K562 (cell line): ENCODE measurements around the gene USP15. TPM values are rescaled to one million over a fixed set of nuclear protein-coding genes. Genes with fewer than 3 reads are reported as not detected.

ENCODE experiments used
- ATAC-seq: fragments of 200-7000 bp; cut with Tn5 transposase; 3 replicates; pipeline ENCODE4 v1.9.1; 2020; ENCODE audit warnings: moderate library complexity
- BruUV-seq: library from RNA; stranded (reverse); fragments of 400-500 nt; replicated peaks from 2 replicates; lab custom pipeline; 2021; lab: Mats Ljungman, UMichigan
- CTCF ChIA-PET: fragments of 300-600 bp; formaldehyde crosslinking; extraction: SDS; loops from one replicate; lab custom pipeline; 2021; ENCODE audit warnings: low intra/inter-chr PET ratio; lab: Yijun Ruan, JAX
- POLR2A ChIA-PET: fragments of 300-600, 350-650 bp; sonication (Branson Sonifier 250); formaldehyde crosslinking; extraction: SDS; loops from one replicate; lab custom pipeline; 2021; ENCODE audit warnings: antibody characterized with exemption, inconsistent platforms; lab: Yijun Ruan, JAX
- DNase-seq, 4 experiments: peaks; one replicate each; pipeline versions ENCODE4 v3.0.0 to v3.0.0-alpha.2; 2011 to 2018; ENCODE audit warnings: low spot score in 3 of 4, mixed read lengths in 3 of 4; ENCODE audit errors: extremely low read depth in 1 of 4
- FAIRE-seq: peaks from 2 replicates; lab custom pipeline; 2011; peaks lifted over from hg19 to GRCh38; lab: Jason Lieb, UNC
- H2AFZ ChIP-seq: 2 replicates; pipeline ENCODE4 v1.6.0; 2011; ENCODE audit warnings: low read depth, low read length, control low read depth, inconsistent platforms
- H3K27ac ChIP-seq: fragments of 200-600 bp; 3 replicates; pipeline ENCODE4 v1.8.0; 2011; ENCODE audit warnings: low read depth, mild to moderate bottlenecking, control low read depth, inconsistent platforms, low read length, moderate library complexity, mixed read lengths; ENCODE audit errors: extremely low read depth
- H3K27me3 ChIP-seq, 2 experiments: fragments of 300-600 bp in 1 of 2; 2 replicates in 1 of 2; 3 replicates in 1 of 2; pipeline versions ENCODE4 v1.6.0 to v1.8.0; 2011; ENCODE audit warnings: inconsistent platforms in 2 of 2, low read length in 2 of 2, mild to moderate bottlenecking in 1 of 2, mixed read lengths in 1 of 2, moderate library complexity in 1 of 2; ENCODE audit not compliant: control insufficient read depth in 2 of 2, insufficient read depth in 2 of 2
- H3K36me3 ChIP-seq: fragments of 300-600 bp; 3 replicates; pipeline ENCODE4 v1.8.0; 2011; ENCODE audit warnings: mild to moderate bottlenecking, low read length, inconsistent platforms; ENCODE audit not compliant: control insufficient read depth, insufficient read depth
- H3K4me1 ChIP-seq, 2 experiments: fragments of 200-600 bp in 1 of 2; replicated peaks in 1 of 2; 2 replicates in 1 of 2; 3 replicates in 1 of 2; pipeline versions ENCODE4 v1.5.1 to v1.8.0; 2011; ENCODE audit warnings: inconsistent platforms in 2 of 2, low read length in 2 of 2, mild to moderate bottlenecking in 1 of 2, mixed read lengths in 1 of 2, moderate library complexity in 1 of 2; ENCODE audit not compliant: control insufficient read depth in 2 of 2, insufficient read depth in 2 of 2
- H3K4me2 ChIP-seq: 2 replicates; pipeline ENCODE4 v1.6.1; 2011; ENCODE audit warnings: low read length, control low read depth, inconsistent platforms, mixed read lengths; ENCODE audit not compliant: insufficient read depth
- H3K4me3 ChIP-seq: fragments of 200-600 bp; sonication (generic), shearing (Covaris generic); 2 replicates; pipeline ENCODE4 v1.5.1; 2016; ENCODE audit warnings: control low read depth, inconsistent platforms
- H3K79me2 ChIP-seq: fragments of 200-600 bp; 3 replicates; pipeline ENCODE4 v1.8.0; 2011; ENCODE audit warnings: low read length, inconsistent platforms; ENCODE audit not compliant: control insufficient read depth, insufficient read depth
- H3K9ac ChIP-seq, 2 experiments: 2 replicates each; pipeline versions ENCODE4 v1.6.0 to v1.6.1; 2011; ENCODE audit warnings: low read depth in 2 of 2, low read length in 2 of 2, control low read depth in 1 of 2, inconsistent platforms in 1 of 2, mild to moderate bottlenecking in 1 of 2, mixed read lengths in 1 of 2; ENCODE audit not compliant: insufficient read depth in 1 of 2
- H3K9me1 ChIP-seq: one replicate; pipeline ENCODE4 v1.6.0; 2011; ENCODE audit warnings: inconsistent platforms, mild to moderate bottlenecking, low read length, moderate library complexity; ENCODE audit not compliant: control insufficient read depth, insufficient read depth
- H3K9me3 ChIP-seq: replicated peaks from 2 replicates; pipeline ENCODE4 v1.5.1; 2011; ENCODE audit warnings: low read depth, low read length, inconsistent platforms; ENCODE audit not compliant: control insufficient read depth, insufficient read depth
- H4K20me1 ChIP-seq: replicated peaks from 2 replicates; pipeline ENCODE4 v1.6.1; 2011; ENCODE audit warnings: low read length, inconsistent platforms, mixed read lengths; ENCODE audit not compliant: control insufficient read depth, insufficient read depth
- MCM3 ChIP-seq: fragments of 450-650 bp; IDR thresholded peaks from 2 replicates; pipeline ENCODE4 v1.6.1; 2016
- WGBS: fragments of 100-300 bp; shearing (Covaris generic); methylation state at CpG from one replicate; pipeline ENCODE4 v1.1.6; 2016; ENCODE audit warnings: low coverage, mixed read lengths; ENCODE audit not compliant: insufficient coverage; ENCODE audit errors: missing lambda C conversion rate; 5-methylcytosine and 5-hydroxymethylcytosine counted together
- in situ Hi-C: fragments of 300-500 bp; cut with MboI; formaldehyde crosslinking; loops from 4 replicates; pipeline ENCODE4 v1.15.0; 2018; ENCODE audit warnings: inconsistent platforms, mixed read lengths
- intact Hi-C: fragments of 100-400 bp; cut with micrococcal nuclease; formaldehyde crosslinking; loops from 2 replicates; pipeline ENCODE4 v1.14.2; 2022
- polyA plus RNA-seq, 8 experiments: library from polyadenylated mRNA; depleted of rRNA in 4 of 8; stranded (reverse) in 5 of 8; unstranded in 3 of 8; fragments of >200 nt; fragmentation: Nextera tagmentation in 2 of 8; fragmentation: Illumina TruSeq in 1 of 8; extraction: Ambion mirVana in 2 of 8; extraction: Trizol in 1 of 8; gene quantifications; 2 replicates each; pipeline versions ENCODE4 v1.2.1 to v1.2.3, GENCODE V29; 2011 to 2014; ENCODE audit warnings: inconsistent platforms in 1 of 8, missing spikeins in 1 of 8
- total RNA-seq, 7 experiments: library from RNA; depleted of rRNA in 6 of 7; stranded (reverse); fragments of >200 nt in 6 of 7; fragmentation: Illumina TruSeq in 2 of 7; extraction: Trizol in 2 of 7; gene quantifications; 2 replicates each; pipeline versions ENCODE4 v1.2.1 to v1.2.3, GENCODE V29; 2011 to 2021; ENCODE audit warnings: low replicate concordance in 1 of 7
- TF ChIP-seq, protein P1 (sequence below): fragments of 200-400 bp; formaldehyde crosslinking; IDR thresholded peaks from 2 replicates; pipeline ENCODE4 v1.6.1; 2017; ENCODE audit warnings: mild to moderate bottlenecking, low read depth, low read length, moderate library complexity

Gene USP15
- total and polyA plus RNA-seq, 9 of the 15 experiments (the other 6 are each of a cell fraction or from before 2014, with no cell fraction given) = 140 to 272 (median 182) TPM

DNA sequence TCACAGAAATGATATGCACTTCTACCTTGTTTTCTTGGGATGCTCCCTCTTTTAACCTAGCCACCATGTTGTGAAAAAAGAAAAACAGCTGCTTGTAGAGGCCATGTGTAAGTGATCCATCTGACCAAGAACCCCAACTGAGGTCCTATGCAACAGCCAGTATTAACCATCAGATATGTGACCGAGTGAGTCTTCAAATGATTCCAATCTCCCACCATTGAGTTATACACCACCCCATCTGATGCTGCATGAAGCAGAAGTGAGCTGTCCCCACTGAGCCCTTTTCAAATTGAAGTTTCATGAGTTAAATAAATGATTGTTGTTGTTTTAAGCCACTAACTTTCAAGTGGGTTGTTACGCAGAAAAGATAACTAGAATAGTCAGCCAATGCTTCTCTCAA lies 20.6 kb upstream of the USP15 start:
- no peaks in the 10 kb centered on the region for H3K27me3 ChIP-seq
- no TSS peak for BruUV-seq
- H3K9ac ChIP-seq = no peak overlapping the region
- no peaks in the 10 kb centered on the region for H3K9me1 ChIP-seq
- ChIA-PET POLR2A (no interaction called here), CTCF (no interaction called here)
- H2AFZ ChIP-seq = no peak overlapping the region
- no peaks in the 10 kb centered on the region; a peak in 1 of 5 replicates for H3K4me1 ChIP-seq
- ATAC-seq (no peak), DNase-seq (no peak), FAIRE-seq (no peak)
- H3K4me3 ChIP-seq = no peak overlapping the region
- H4K20me1 ChIP-seq = no peaks in the 10 kb centered on the region
- H3K79me2 ChIP-seq = no peaks in the 10 kb centered on the region
- TF ChIP-seq, protein P1, sequence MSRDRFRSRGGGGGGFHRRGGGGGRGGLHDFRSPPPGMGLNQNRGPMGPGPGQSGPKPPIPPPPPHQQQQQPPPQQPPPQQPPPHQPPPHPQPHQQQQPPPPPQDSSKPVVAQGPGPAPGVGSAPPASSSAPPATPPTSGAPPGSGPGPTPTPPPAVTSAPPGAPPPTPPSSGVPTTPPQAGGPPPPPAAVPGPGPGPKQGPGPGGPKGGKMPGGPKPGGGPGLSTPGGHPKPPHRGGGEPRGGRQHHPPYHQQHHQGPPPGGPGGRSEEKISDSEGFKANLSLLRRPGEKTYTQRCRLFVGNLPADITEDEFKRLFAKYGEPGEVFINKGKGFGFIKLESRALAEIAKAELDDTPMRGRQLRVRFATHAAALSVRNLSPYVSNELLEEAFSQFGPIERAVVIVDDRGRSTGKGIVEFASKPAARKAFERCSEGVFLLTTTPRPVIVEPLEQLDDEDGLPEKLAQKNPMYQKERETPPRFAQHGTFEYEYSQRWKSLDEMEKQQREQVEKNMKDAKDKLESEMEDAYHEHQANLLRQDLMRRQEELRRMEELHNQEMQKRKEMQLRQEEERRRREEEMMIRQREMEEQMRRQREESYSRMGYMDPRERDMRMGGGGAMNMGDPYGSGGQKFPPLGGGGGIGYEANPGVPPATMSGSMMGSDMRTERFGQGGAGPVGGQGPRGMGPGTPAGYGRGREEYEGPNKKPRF = no peak
- no peak for TF ChIP-seq MCM3
- no peaks in the 10 kb centered on the region for H3K36me3 ChIP-seq
- 75% methylated on average over 2 of the region's 2 CpGs for WGBS
- H3K4me2 ChIP-seq = no peak overlapping the region
- no peak overlapping the region for H3K27ac ChIP-seq
- intact Hi-C loops (no loop called here), in situ Hi-C loops (no loop called here)
- H3K9me3 ChIP-seq = peaks cover 14% of the 10 kb centered on the region
